Caco-2 (cell line): Measurements from ENCODE around the gene ATP1A2. TPM values are rescaled to one million over a fixed set of nuclear protein-coding genes. Genes with fewer than 3 reads are reported as not detected.

Source experiments
- BruUV-seq: library from RNA; stranded (reverse); fragments of 400-500 nt; replicated peaks from 2 replicates; lab custom pipeline; 2021; lab: Mats Ljungman, UMichigan
- CTCF ChIA-PET: fragments of 300-600 bp; sonication (Branson Sonifier 250); formaldehyde crosslinking; loops from one replicate; lab custom pipeline; 2022; ENCODE audit warnings: antibody characterized with exemption; lab: Charles Lee
- POLR2A ChIA-PET: fragments of 300-600 bp; sonication (Branson Sonifier 250); formaldehyde crosslinking; loops from one replicate; lab custom pipeline; 2022; ENCODE audit warnings: antibody characterized with exemption; lab: Charles Lee
- DNase-seq, 2 experiments: peaks; one replicate each; pipeline versions ENCODE4 v3.0.0 to v3.0.0-alpha.2; 2020 to 2022
- H3K27me3 ChIP-seq: replicated peaks from 2 replicates; pipeline ENCODE4 v1.6.0; 2011; ENCODE audit warnings: low read length; ENCODE audit not compliant: control insufficient read depth, insufficient read depth
- H3K36me3 ChIP-seq: 2 replicates; pipeline ENCODE4 v1.5.1; 2011; ENCODE audit warnings: low read length; ENCODE audit not compliant: control insufficient read depth, insufficient read depth
- H3K4me1 ChIP-seq: fragments of 250-450 bp; sonication (Bioruptor Pico); 2 replicates; pipeline ENCODE4 v1.5.1; 2020; ENCODE audit warnings: mild to moderate bottlenecking
- H3K4me3 ChIP-seq: 2 replicates; pipeline ENCODE4 v1.5.1; 2011; ENCODE audit warnings: low read depth, mild to moderate bottlenecking, control low read depth, low read length
- H3K9me3 ChIP-seq: fragments of 250-450 bp; sonication (Bioruptor Pico); 2 replicates; pipeline ENCODE4 v1.5.1; 2020; ENCODE audit warnings: mild to moderate bottlenecking, moderate library complexity
- H3K27ac Mint-ChIP-seq: one replicate; pipeline ENCODE4 v1.8.0; 2022; ENCODE audit warnings: mixed read lengths; ENCODE audit not compliant: unreplicated experiment
- H3K27me3 Mint-ChIP-seq: one replicate; pipeline ENCODE4 v1.8.0; 2022; ENCODE audit warnings: mixed read lengths; ENCODE audit not compliant: insufficient read depth, unreplicated experiment
- H3K36me3 Mint-ChIP-seq: one replicate; pipeline ENCODE4 v1.8.0; 2022; ENCODE audit warnings: mild to moderate bottlenecking, mixed read lengths; ENCODE audit not compliant: insufficient read depth, unreplicated experiment
- H3K4me1 Mint-ChIP-seq: one replicate; pipeline ENCODE4 v1.8.0; 2022; ENCODE audit warnings: low read depth, mixed read lengths; ENCODE audit not compliant: unreplicated experiment
- H3K4me3 Mint-ChIP-seq: one replicate; pipeline ENCODE4 v1.8.0; 2022; ENCODE audit warnings: mild to moderate bottlenecking, moderate library complexity, mixed read lengths; ENCODE audit not compliant: unreplicated experiment
- H3K9me3 Mint-ChIP-seq: one replicate; pipeline ENCODE4 v1.8.0; 2022; ENCODE audit warnings: mixed read lengths; ENCODE audit not compliant: unreplicated experiment
- intact Hi-C: fragments of 100-400 bp; cut with micrococcal nuclease; formaldehyde crosslinking; loops from one replicate; pipeline ENCODE4 v1.10.0; 2022; ENCODE audit not compliant: unreplicated experiment
- total RNA-seq: library from RNA; stranded (reverse); gene quantifications from 2 replicates; pipeline ENCODE4 v1.2.3, GENCODE V29; 2022
- TF ChIP-seq, protein P1 (sequence below), 2 experiments: fragments of 200-600 bp in 1 of 2; IDR thresholded peaks; 1 replicate in 1 of 2; 2 replicates in 1 of 2; pipeline versions ENCODE4 v1.5.1 to v1.8.0; 2011 to 2022; ENCODE audit warnings: antibody characterized with exemption in 1 of 2, control low read depth in 1 of 2, inconsistent platforms in 1 of 2, low read depth in 1 of 2, low read length in 1 of 2, mild to moderate bottlenecking in 1 of 2, moderate library complexity in 1 of 2; ENCODE audit not compliant: insufficient read depth in 1 of 2, severe bottlenecking in 1 of 2, unreplicated experiment in 1 of 2

ATP1A2 gene
- total RNA-seq, 1 experiment from 2014 or later = 0.36 TPM

DNA sequence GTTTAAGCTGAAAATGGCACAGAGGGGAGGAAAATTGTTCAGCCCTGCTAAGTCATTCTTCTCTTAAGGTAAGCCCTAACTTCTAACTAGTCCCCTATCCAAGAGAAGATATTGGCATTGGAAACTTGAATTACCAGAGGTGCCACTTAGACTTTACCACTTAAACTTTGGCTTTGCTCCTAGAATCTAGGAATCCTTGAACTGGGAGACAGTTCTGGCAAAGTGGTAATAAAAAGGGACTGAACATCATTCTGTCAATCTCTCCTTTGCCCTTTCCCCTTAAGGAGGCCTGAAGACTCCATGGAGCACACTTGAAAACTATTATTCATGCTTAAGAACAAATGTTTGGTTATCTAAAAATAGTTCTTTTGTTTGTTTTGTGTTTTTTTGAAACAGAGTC, 44.3 kb downstream of the ATP1A2 start:
- intact Hi-C loops = no loop called here
- Histone ChIP-seq H3K4me3 (no peak overlapping the region), H3K36me3 (no peaks in the 10 kb centered on the region), H3K9me3 (no peaks in the 10 kb centered on the region; the same call in 1 of the 2 replicates), H3K4me1 (peaks cover 16% of the 10 kb centered on the region; the same call in 1 of the 2 replicates), H3K27me3 (no peaks in the 10 kb centered on the region)
- H3K4me1 Mint-ChIP-seq = no peaks in the 10 kb centered on the region
- ChIA-PET CTCF (no interaction called here), POLR2A (no interaction called here)
- H3K36me3 Mint-ChIP-seq = no peaks in the 10 kb centered on the region
- TF ChIP-seq, protein P1, sequence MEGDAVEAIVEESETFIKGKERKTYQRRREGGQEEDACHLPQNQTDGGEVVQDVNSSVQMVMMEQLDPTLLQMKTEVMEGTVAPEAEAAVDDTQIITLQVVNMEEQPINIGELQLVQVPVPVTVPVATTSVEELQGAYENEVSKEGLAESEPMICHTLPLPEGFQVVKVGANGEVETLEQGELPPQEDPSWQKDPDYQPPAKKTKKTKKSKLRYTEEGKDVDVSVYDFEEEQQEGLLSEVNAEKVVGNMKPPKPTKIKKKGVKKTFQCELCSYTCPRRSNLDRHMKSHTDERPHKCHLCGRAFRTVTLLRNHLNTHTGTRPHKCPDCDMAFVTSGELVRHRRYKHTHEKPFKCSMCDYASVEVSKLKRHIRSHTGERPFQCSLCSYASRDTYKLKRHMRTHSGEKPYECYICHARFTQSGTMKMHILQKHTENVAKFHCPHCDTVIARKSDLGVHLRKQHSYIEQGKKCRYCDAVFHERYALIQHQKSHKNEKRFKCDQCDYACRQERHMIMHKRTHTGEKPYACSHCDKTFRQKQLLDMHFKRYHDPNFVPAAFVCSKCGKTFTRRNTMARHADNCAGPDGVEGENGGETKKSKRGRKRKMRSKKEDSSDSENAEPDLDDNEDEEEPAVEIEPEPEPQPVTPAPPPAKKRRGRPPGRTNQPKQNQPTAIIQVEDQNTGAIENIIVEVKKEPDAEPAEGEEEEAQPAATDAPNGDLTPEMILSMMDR (IDR thresholded peaks at IDR 0.05; ENCODE audit: insufficient read depth in 1 of 2, low read depth in 1 of 2, low read length in 1 of 2, severe bottlenecking in 1 of 2, unreplicated experiment in 1 of 2) = no peak
- no peaks in the 10 kb centered on the region for H3K9me3 Mint-ChIP-seq
- no peaks in the 10 kb centered on the region for H3K27me3 Mint-ChIP-seq
- no TSS peak for BruUV-seq
- no peak overlapping the region for H3K4me3 Mint-ChIP-seq
- no peak for DNase-seq
- no peak overlapping the region for H3K27ac Mint-ChIP-seq

DNA sequence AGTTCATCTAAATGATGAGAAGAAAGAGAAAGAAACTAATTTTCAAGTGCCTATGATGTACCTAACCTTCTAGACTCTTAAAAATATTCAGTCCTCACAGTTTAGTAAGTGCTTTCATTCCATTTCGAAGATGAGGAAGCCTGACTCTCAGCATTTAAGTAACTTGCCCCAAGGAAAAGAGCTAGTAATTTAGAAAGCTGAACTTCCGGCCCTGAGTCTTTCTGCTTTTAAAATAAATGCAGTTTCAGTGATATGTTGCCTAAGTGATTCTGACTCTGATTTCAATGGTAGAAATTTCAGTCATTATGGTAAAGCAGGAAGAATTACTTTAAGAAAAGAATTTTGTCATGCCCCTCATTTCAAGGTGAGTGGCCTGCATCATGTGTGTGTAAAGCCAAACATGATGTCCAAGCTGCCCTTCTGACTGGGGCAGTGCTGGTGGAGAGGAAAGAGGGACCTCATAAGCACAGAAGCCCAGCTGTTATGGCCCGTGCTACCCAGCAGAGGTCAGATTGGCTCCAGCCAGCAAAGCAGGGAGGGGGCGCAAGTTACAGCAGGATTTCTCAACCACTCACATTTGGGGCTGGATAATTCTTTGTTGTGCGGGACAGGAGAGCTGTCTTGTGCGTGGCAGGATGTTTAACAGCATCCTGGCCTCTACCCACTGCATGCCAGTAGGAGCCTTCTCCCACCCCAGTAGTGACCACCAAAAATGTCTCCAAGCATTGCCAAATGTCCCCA, 46.6 kb downstream of the ATP1A2 start:
- DNase-seq = peak in 1 of 2 experiments; percentile 40

DNA sequence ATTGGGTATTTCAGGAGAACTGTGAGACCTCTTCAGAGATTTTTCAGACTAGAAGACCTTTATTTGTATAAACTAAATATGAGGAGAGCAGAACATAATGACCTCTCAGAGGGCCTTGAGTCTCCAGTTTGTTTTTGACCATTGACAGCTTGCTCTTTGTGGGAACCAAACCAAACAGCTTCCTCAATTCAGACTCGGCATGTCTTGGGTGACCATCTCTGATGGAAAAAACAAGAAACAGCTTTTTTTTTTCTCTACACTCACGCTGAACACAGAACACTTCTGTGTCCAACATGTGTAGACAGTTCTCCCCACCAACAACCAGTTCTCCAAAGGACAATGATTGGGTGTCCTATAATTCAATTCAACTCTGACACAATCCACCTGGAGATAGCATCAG, 47.4 kb downstream of the ATP1A2 start:
- Mint-ChIP-seq H3K4me3 (no peak overlapping the region), H3K4me1 (no peaks in the 10 kb centered on the region), H3K27ac (no peak overlapping the region), H3K9me3 (no peaks in the 10 kb centered on the region), H3K27me3 (peaks cover 2% of the 10 kb centered on the region), H3K36me3 (no peaks in the 10 kb centered on the region)
- TF ChIP-seq, protein P1 (IDR thresholded peaks at IDR 0.05; ENCODE audit: insufficient read depth in 1 of 2, low read depth in 1 of 2, low read length in 1 of 2, severe bottlenecking in 1 of 2, unreplicated experiment in 1 of 2) = no peak
- ChIA-PET CTCF (interaction anchor here (0.7 to 2.0 kb wide), 4 partner anchors 30 to 89 kb away, joined by 3 to 8 read pairs (median 5); no protein-coding TSS in a partner anchor), POLR2A (no interaction called here)
- no peaks in the 10 kb centered on the region for H3K36me3 ChIP-seq
- H3K9me3 ChIP-seq = no peaks in the 10 kb centered on the region; the same call in 1 of the 2 replicates
- no peak for DNase-seq
- no peaks in the 10 kb centered on the region for H3K27me3 ChIP-seq
- peaks cover 16% of the 10 kb centered on the region; the same call in 1 of the 2 replicates for H3K4me1 ChIP-seq
- H3K4me3 ChIP-seq = no peak overlapping the region
- BruUV-seq = no TSS peak
- intact Hi-C loops = loop anchor here (1.0 to 2.0 kb wide), 3 partner anchors 30 to 78 kb away; no protein-coding TSS in a partner anchor

More for the DNA sequence above, 46.6 kb downstream of the ATP1A2 start:
- no peaks in the 10 kb centered on the region for H3K27me3 ChIP-seq
- no peaks in the 10 kb centered on the region for H3K36me3 Mint-ChIP-seq
- no peak overlapping the region for H3K4me3 ChIP-seq
- no peaks in the 10 kb centered on the region for H3K36me3 ChIP-seq
- CTCF ChIA-PET = interaction anchor here (0.5 to 2.0 kb wide), 6 partner anchors 31 to 90 kb away, joined by 3 to 8 read pairs (median 5); no protein-coding TSS in a partner anchor
- intact Hi-C loops = loop anchor here (2.0 kb wide), 1 partner anchor 31 kb away; no protein-coding TSS in a partner anchor
- no peak overlapping the region for H3K4me3 Mint-ChIP-seq
- H3K9me3 ChIP-seq = no peaks in the 10 kb centered on the region; the same call in 1 of the 2 replicates
- BruUV-seq = no TSS peak
- POLR2A ChIA-PET = no interaction called here
- H3K9me3 Mint-ChIP-seq = no peaks in the 10 kb centered on the region
- H3K27ac Mint-ChIP-seq = no peak overlapping the region
- peaks cover 2% of the 10 kb centered on the region for H3K27me3 Mint-ChIP-seq
- no peaks in the 10 kb centered on the region for H3K4me1 Mint-ChIP-seq
- H3K4me1 ChIP-seq = peaks cover 16% of the 10 kb centered on the region; the same call in 1 of the 2 replicates
- TF ChIP-seq, protein P1 (IDR thresholded peaks at IDR 0.05; ENCODE audit: insufficient read depth in 1 of 2, low read depth in 1 of 2, low read length in 1 of 2, severe bottlenecking in 1 of 2, unreplicated experiment in 1 of 2) = peak; percentile 41 to 61
